Peyer's patch (tissue), 4 donors: ENCODE data around the gene CEP85.

Experiments used
- CTCF ChIP-seq, 6 experiments: fragments of 450-650 bp in 4 of 6; fragments of 200-600 bp in 2 of 6; sonication (generic) in 1 of 6; IDR thresholded peaks; one replicate each; pipeline ENCODE4 v1.5.1; 2017 to 2019; ENCODE audit warnings: antibody characterized with exemption in 6 of 6, mild to moderate bottlenecking in 3 of 6, moderate library complexity in 1 of 6
- POLR2A ChIP-seq, 2 donors: fragments of 450-650 bp; IDR thresholded peaks; one replicate each; pipeline ENCODE4 v1.5.1; 2017; ENCODE audit warnings: antibody characterized with exemption in 2 of 2, mild to moderate bottlenecking in 2 of 2, moderate library complexity in 2 of 2

- TF ChIP-seq POLR2A (IDR thresholded peaks at IDR 0.05) (no peak), CTCF (IDR thresholded peaks at IDR 0.05) (no peak)
These were observed 71.8 kb downstream of the CEP85 start for GRCh38 chr1:26305667-26306289.
